GM18507 (cell line): ENCODE data around the gene TMEM18.

ENCODE experiments used
- DNase-seq: peaks from one replicate; pipeline ENCODE4 v3.0.0; 2011; ENCODE audit warnings: low read depth; ENCODE audit not compliant: insufficient read length; ENCODE audit errors: extremely low spot score
- FAIRE-seq: peaks from 2 replicates; lab custom pipeline; 2011; peaks lifted over from hg19 to GRCh38; lab: Jason Lieb, UNC

The TMEM18 gene

DNA sequence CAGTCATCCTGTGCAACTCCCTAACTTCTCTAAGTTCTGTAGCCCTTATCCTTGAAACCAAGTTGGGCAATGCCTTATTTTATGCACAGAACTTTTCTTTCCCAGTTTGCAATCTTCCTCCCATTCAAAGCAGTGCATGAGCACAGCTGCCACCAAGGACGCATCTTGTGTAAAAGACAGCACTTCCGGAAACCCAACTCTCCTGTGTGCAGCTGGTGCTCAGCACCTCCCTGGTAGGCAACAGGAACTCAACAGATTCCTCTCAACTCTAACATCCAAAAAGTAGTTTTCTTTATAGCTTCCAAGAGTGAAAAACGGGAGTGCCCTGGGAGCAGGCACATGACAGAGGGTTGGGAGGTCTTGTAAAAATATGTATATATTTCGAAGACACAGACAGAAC is 2.2 kb downstream of the TMEM18 start:
- FAIRE-seq (no peak), DNase-seq (no peak)

DNA sequence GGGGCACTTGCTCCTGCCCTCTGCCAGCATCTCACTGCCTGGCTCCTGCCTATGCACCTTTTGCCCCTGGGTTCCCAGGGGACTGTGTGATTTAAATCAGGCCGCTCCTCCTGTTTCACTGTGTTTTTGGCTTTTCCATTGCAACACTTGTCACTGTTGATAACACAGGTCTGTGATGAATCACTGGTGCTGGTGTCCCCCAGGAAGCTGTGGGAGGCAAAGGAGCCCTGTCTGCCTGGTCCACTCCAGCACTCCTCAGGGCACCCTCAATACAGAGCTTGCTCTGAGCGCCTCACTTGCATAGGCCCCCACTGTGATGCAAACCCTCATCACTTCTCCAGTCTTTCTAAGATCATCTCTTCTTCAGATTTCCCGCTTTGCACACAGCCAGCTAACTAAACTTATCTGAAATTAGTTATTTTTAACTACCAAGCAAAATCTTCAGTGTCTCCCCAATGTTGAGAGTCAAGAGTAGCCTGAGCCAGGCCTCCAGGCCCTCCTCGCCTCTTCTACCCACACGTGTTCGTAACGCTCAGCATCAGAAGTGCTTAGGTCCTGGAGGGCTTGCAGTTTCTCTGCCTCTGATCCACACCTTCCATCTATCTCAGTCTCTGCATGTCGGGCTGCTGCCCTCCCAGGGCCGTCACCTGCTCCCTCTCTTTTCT is 2.8 kb downstream of the TMEM18 start:
- no peak for DNase-seq
- no peak for FAIRE-seq

DNA sequence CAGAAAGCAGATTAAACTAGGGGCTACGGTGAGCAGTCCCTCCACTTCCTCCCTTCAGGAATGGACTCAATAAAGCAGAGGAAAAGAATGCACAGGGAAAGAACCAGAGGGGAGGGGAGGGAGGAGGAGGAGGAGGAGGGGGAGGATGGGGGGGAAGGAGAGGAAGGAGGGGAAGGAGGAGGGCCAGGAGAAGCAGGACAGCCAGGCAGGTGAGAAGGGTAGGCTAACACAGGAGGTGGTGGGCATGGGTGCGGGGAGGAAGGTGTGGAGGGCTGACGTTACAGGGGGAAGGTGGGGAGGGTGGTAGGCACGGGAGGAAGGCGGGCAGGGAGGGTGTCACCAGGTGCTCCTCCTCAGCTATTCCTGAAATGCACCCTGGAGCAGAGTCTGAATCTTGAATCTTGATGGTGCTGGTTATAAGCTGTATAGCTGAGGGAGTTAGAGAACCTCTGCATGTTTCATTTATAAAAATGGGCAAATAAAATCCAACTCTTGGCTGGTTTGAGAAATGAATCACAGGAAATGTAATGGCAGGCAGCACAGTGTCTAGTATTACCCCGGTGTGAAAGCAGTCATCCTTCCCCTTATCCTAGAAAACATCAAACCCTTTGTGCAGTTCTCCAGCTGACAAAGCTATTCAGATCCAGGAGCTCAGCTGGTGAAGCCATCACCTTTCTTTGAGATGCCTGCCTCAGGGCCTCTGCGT is 3.4 kb downstream of the TMEM18 start:
- no peak for FAIRE-seq

DNA sequence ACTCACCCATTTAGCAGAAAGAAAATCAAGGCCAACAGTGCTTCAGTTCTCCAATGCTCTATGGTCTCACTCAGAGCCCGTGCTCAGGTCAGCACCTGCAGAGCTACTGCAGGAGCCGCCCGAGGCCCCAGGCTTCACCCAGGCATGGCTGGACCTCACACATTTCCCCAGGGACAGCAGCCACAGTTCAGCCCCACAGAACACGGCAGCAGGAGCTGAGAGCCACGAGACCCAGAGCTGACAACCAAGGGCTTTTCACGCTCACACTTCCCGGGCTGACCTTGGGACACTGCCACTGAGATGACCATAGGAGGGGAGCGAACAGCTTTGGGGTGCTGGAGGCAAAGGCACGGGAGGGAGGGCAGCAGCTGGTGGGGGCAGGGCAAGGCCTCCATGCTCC is 4.2 kb downstream of the TMEM18 start:
- FAIRE-seq = no peak
- no peak for DNase-seq

More for the DNA sequence above, 3.4 kb downstream of the TMEM18 start:
- no peak for DNase-seq

DNA sequence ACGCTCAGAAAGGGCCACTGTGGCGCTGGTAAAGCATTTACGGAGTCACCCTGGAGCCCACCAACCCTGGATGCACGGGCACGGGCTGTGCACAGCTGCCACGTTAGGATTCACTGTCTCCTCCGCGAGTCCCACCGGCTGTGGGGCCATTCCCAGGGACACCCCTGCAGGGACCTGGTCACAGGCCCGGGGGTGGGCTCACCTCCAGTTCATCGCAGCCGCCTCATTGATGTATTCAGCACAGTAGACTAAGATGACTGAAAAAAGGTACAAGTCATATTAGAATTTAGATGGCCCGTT is 4.7 kb downstream of the TMEM18 start:
- FAIRE-seq = no peak
- no peak for DNase-seq

DNA sequence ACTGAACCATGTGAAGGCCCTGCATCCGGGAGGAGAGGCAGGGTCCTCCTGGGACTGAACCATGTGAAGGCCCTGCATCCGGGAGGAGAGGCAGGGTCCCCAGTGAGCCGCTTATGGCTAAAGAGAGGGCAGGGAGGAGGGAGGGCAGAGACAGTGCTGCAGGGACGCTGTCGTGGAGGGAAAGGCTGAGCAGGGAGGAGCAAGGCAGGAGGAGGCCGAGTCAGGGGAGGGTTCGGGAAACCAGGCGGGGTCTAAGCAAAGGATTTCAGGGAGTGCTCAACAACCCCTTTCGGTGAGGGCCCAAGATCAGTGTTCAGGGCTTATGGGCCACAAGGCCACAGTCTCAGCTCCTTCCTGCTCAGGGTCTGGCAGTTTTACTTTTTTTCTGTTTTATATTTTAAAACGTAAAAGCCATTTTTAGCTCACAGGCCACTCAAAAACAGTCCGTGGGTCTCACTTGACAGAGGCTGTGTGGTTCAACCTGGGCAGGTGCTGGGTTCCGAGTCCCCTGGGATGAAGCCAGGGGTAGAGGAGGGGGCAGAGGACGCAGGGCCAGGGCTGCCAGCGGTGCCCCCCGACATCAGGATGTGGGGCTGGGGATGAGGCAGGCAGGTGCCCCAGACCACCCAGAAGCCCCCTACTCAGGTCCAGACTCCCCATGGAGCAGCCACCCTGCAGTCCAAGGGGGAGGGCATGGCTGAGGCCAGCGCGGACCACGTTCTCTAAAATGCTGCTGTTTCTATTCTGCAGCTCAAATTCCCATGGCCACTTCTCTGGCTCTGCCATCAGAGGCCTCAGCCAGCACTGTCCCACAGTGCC is 5.2 kb downstream of the TMEM18 start:
- FAIRE-seq (no peak), DNase-seq (no peak)

DNA sequence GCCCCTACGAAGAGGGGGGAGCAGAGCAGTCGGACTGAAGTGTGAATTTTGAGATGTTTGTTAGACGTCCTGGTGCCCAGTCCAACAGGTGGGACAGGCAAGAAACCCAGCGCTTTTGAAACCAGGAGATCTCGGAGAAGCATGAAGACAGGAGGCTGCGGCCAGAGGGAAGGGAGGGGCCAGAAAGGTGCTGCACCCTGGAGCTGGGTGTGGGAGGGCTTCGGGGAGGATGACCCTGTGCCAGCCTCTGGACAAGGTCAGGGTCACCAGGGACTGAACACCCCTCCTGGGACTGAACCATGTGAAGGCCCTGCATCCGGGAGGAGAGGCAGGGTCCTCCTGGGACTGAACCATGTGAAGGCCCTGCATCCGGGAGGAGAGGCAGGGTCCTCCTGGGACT is 6.1 kb downstream of the TMEM18 start:
- FAIRE-seq = no peak
- no peak for DNase-seq

DNA sequence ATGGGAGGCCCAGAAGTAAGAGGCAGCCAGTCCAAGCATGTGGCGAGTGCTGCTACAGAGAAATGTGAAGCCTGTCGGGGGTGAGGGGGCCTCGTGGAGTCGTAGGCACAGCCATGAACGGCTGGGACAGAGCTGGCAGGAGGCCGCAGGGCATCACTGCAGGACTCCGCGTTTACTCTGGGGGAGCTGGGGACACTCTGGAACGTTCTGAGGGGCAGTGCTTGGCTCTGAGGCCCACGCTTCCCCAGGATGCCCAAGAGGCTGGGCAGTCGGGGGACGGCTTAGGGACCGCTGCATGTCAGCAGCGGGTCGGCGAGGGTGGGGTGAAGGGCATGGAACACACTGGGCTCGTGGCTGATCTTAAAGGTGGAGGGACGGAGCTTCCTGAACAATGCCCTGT is 6.6 kb downstream of the TMEM18 start:
- DNase-seq = no peak
- FAIRE-seq = no peak

DNA sequence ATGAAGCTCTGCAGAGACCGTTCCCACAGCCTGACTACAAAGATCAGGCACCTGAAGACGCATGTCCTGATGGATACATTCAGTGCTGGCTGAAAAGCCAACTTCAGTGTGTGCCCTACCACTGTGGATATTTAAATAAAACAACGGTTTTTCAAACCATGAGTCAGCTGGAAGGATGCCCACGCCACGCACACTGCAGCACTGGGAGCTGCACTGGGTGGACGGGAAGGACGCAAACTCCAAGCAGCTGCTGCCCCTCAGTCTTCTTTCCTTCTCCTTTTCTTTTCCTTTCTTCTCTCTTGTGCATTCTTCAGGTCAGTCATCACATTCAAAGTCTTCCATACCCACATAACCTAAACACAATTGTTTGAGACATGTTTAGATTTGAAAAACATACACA is 7.9 kb downstream of the TMEM18 start:
- no peak for DNase-seq
- FAIRE-seq = no peak

DNA sequence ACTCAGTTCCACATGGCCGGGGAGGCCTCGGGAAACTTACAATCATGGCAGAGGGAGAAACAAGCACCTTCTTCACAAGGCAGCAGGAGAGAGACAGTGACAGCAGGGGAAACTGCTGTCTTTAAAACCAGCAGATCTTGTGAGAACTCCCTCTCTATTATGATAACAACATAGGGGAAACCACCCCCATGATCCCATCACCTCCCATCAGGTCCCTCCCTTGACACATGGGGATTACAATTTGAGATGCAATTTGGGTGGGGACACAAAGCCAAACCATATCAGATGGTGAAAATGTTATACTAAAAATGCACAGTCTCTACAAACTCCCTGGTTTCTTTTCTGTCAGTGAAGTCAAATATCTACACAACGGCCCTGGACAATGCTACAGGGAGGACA is 9.2 kb downstream of the TMEM18 start:
- no peak for FAIRE-seq
- DNase-seq = no peak

DNA sequence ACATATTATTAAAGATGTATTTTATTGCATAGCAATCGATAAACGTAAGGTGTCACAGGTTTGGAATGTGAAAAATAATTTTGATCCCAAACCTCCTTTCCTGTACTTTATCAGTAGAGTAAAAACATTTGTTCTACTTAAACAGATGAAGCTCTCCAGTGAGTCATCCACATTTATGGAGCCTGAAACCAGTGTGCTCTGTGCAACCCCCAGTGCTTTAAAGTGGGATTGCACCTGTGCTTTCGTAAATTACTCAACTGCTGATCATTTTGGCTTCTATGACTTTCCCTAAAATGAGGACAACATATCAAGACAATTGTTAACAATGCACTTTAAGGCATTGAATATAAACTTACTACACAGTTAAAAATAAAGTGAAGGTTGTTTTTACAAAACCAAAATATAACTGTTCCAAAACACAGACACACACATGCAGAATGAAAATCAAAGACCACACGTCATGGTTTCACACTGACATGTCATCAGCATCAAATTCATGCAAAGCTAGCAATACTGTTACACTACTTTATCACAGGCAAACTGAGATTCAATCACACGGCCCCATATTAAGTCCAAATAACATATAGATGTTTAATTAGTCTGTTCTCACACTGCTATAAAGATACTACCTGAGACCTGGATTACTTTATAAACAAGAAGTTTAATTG is 9.7 kb downstream of the TMEM18 start:
- no peak for DNase-seq
- FAIRE-seq = no peak

DNA sequence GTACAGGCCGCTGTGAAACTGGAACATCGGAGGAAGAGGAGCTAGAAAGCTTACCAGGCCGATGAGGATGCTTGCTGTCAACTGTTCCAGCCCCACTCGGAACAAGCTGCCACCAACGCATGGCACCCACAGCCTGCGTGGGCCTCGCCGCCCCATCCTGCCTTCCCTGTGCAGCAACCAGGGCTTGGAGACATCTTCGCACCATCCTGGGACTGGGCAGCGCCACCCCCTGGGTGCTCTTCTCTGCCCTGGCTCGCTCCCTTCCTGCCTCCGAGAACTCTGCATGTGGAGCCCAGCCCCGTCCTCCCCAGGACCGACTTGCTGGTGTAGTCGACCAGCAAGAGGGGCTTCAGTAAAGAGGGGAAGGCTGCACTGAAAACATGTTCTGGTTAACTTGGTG is 10.8 kb downstream of the TMEM18 start:
- DNase-seq (no peak), FAIRE-seq (no peak)

DNA sequence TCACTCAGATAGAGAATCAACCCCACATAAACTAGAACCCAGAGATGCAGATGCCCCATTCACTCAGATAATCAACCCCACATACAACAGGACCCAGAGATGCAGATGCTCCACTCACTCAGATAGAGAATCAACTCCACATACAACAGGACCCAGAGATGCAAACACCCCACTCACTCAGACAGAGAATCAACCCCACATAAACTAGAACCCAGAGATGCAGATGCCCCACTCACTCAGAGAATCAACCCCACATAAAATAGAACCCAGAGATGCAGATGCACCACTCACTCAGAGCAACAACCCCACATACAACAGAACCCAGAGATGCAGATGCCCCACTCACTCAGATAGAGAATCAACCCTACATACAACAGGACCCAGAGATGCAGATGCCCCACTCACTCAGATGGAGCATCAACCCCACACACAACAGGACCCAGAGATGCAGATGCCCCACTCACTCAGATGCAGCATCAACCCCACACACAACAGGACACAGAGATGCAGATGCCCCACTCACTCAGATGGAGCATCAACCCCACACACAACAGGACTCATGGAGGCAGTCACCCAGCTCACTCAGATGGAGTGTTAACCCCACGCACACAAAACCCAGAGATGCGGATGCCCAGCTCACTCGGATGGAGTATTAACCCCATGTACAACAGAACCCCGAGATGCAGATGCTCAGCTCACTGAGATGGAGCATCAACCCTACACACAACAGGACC is 11.7 kb downstream of the TMEM18 start:
- DNase-seq = no peak
- no peak for FAIRE-seq

DNA sequence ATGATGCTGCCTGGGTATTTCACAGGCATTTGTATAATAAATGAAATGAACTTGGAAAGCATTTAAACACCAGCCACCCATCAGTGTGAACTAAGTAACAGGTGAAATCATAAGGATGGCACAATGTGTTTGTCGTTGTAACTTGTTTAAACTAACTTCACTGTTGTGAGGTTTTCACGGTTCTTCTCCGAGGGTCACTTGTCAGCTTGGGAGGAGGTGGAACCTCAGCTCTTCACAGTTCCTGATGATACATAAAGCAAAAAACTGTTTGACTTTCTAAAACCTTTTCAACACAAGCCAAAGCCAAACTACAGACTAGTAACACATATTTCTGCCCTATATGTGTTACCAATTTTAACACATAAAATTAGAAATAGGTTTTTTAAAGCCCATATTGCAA is 13.1 kb downstream of the TMEM18 start:
- no peak for DNase-seq
- no peak for FAIRE-seq

DNA sequence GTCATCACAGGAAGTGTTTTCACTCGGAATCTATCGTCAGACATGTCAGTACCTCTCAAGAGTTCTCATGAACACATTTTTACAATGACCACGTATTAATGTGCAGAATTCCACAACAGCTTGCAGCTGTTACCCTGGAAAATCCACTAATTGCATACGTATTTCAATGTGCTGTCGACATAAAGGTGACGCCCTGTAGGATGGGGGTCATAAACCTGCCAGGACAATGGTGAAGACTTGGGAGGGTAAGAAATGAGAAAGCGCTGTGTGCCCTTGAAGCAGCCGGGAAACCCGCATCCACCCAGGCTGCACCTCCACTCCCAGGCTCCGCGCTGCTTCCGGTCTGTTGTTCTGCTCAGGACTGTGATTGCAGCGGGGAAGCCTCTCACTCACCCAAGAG is 14.0 kb downstream of the TMEM18 start:
- FAIRE-seq (no peak), DNase-seq (no peak)

DNA sequence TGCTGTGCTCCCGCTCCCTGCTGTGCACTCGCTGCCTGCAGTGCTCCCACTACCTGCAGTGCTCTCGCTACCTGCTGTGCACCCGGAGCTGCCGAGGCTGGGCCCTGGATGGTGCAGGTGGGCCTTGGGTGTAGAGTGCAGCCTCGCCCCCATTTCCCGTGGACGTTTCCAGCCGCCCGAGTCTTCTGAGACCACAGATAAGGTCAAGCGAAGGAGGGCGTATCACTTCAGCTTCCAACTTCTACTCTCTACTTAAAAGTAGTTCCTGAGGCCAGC is 15.9 kb downstream of the TMEM18 start:
- FAIRE-seq (no peak), DNase-seq (no peak)

DNA sequence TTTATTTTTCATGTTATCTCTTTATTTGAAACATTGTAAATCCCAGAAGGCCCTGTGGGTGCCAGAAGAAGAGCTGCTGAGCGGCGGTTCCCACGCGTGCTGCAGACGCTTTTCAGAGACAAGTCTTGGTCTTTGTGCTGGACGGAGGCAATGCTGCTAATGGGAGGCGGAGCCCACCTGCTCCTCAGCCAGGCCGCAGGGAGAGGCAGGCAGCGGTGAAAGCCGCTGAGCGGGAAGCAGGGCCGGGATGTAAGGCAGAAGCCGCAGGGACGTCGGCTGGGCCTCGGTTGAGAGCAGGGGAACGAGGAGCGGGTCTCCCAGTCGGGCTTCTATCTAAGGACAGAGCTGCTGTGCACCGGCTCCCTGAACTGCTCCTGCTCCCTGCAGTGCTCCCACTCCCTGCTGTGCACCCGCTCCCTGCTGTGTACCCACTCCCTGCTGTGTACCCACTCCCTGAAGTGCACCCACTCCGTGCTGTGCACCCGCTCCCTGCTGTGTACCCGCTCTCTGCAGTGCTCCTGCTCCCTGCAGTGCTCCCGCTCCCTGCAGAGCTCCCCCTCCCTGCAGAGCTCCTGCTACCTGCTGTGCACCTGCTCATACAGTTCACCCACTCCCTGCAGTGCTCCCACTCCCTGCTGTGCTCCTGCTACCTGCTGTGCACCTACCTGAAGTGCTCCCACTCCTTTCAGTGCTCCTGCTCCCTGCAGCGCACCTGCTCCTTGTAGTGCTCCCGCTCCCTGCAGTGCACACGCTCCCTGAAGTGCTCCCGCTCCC is 16.4 kb downstream of the TMEM18 start:
- no peak for FAIRE-seq
- no peak for DNase-seq

DNA sequence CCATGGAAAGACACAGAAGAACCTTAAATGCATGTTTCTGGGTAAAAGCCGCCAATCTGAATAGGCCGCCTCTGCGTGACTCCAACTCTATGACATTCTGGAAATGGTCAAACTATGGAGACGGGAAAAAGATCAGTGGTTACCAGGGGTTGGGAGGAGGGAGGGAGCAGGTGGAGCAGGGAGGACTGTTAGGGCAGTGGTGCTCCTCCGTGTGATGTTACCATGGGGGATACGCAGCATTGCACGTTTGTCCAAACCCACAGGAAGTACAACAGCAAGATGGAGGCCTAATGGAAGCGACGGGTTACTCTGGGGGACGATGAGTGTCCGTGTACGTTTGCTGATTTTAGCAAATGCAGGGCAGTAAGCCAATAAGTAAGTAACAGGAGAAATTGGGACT is 17.2 kb downstream of the TMEM18 start:
- no peak for DNase-seq
- no peak for FAIRE-seq

DNA sequence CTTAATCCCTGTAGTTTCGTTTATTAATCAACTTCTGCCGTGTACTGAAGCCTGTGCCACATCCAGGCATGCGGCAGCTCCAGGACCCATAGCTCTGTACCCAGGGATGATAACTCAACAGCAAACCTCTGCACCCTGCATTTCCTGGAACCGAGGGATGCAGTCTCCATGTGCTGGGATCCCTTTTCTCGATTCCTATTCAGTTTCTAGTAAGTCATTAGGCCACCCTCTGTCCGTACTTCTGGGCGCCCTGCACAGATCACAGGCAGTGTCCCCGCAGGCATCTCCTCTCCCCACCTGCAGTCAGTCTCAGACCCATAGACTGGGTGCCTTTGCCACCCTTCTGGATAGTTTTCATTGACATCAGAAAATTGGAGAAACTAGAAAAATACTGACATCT is 18.8 kb downstream of the TMEM18 start:
- DNase-seq (no peak), FAIRE-seq (no peak)
